WTC11 (cell line): ENCODE results near the gene MADD. TPM values are rescaled to one million over a fixed set of nuclear protein-coding genes. Genes with fewer than 3 reads are reported as not detected.

Experiments used
- ATAC-seq: fragments of 200-7000 bp; cut with Tn5 transposase; 2 replicates; pipeline ENCODE4 v1.10.0; 2021; ENCODE audit warnings: mild to moderate bottlenecking, moderate library complexity
- CTCF ChIA-PET: fragments of 300-600 bp; sonication (Branson Sonifier 250); formaldehyde crosslinking; loops from one replicate; lab custom pipeline; 2021; ENCODE audit warnings: antibody characterized with exemption; lab: Charles Lee
- POLR2A ChIA-PET: fragments of 350-600 bp; sonication (Branson Sonifier 250); formaldehyde crosslinking; loops from one replicate; lab custom pipeline; 2021; ENCODE audit warnings: antibody characterized with exemption; lab: Charles Lee
- DNase-seq: peaks from one replicate; pipeline ENCODE4 v3.0.0; 2021; ENCODE audit warnings: low spot score
- H3K27ac Mint-ChIP-seq: 2 replicates; pipeline ENCODE4 v1.8.0; 2021; ENCODE audit warnings: mixed read lengths
- H3K27me3 Mint-ChIP-seq: 2 replicates; pipeline ENCODE4 v1.8.0; 2021; ENCODE audit warnings: low read depth, mild to moderate bottlenecking, moderate library complexity, mixed read lengths
- H3K36me3 Mint-ChIP-seq: 2 replicates; pipeline ENCODE4 v1.8.0; 2021; ENCODE audit warnings: mixed read lengths
- H3K4me1 Mint-ChIP-seq: 2 replicates; pipeline ENCODE4 v1.8.0; 2022; ENCODE audit warnings: mixed read lengths
- H3K4me3 Mint-ChIP-seq: 2 replicates; pipeline ENCODE4 v1.8.0; 2021; ENCODE audit warnings: mild to moderate bottlenecking, moderate library complexity, mixed read lengths
- H3K9me3 Mint-ChIP-seq: 2 replicates; pipeline ENCODE4 v1.8.0; 2021; ENCODE audit warnings: mixed read lengths
- ATF1 ChIP-seq: sonication (generic); formaldehyde crosslinking; IDR thresholded peaks from 2 replicates; pipeline ENCODE4 v1.8.1; 2023; ENCODE audit warnings: mild to moderate bottlenecking, moderate library complexity, missing genetic modification reagents
- ATF2 ChIP-seq: sonication (generic); formaldehyde crosslinking; IDR thresholded peaks from 2 replicates; pipeline ENCODE4 v1.8.1; 2022; ENCODE audit warnings: low read depth, missing genetic modification reagents, borderline replicate concordance
- CBFB ChIP-seq: sonication (generic); formaldehyde crosslinking; IDR thresholded peaks from 2 replicates; pipeline ENCODE4 v1.8.1; 2022; ENCODE audit warnings: mild to moderate bottlenecking, low read depth, missing genetic modification reagents
- EMX1 ChIP-seq: fragments of 250-450 bp; sonication (Bioruptor Pico); IDR thresholded peaks from 2 replicates; pipeline ENCODE4 v1.8.0; 2021; ENCODE audit warnings: mild to moderate bottlenecking
- HMGA2 ChIP-seq: fragments of 250-450 bp; sonication (Bioruptor Pico); IDR thresholded peaks from 2 replicates; pipeline ENCODE4 v1.4.0; 2021; ENCODE audit warnings: mild to moderate bottlenecking, moderate library complexity
- IRF1 ChIP-seq: sonication (generic); formaldehyde crosslinking; IDR thresholded peaks from 2 replicates; pipeline ENCODE4 v1.8.0; 2023; ENCODE audit warnings: missing genetic modification reagents
- JAZF1 ChIP-seq: fragments of 250-450 bp; sonication (Bioruptor Pico); IDR thresholded peaks from 2 replicates; pipeline ENCODE4 v1.9.0; 2021; ENCODE audit warnings: moderate library complexity, mild to moderate bottlenecking, inconsistent platforms
- MXD4 ChIP-seq: fragments of 250-450 bp; sonication (Bioruptor Pico); IDR thresholded peaks from 2 replicates; pipeline ENCODE4 v1.8.0; 2021; ENCODE audit warnings: mild to moderate bottlenecking, moderate library complexity, borderline replicate concordance
- NR3C1 ChIP-seq: sonication (generic); formaldehyde crosslinking; conservative IDR thresholded peaks from 2 replicates; pipeline ENCODE4 v1.8.1; 2023; ENCODE audit warnings: low read depth, mild to moderate bottlenecking, missing genetic modification reagents
- OVOL2 ChIP-seq: fragments of 250-450 bp; sonication (Bioruptor Pico); IDR thresholded peaks from 2 replicates; pipeline ENCODE4 v1.9.0; 2021; ENCODE audit warnings: mild to moderate bottlenecking, borderline replicate concordance
- PRDM15 ChIP-seq: sonication (generic); formaldehyde crosslinking; IDR thresholded peaks from 2 replicates; pipeline ENCODE4 v1.8.0; 2022; ENCODE audit warnings: missing genetic modification reagents
- PRRX2 ChIP-seq: fragments of 250-450 bp; sonication (Bioruptor Pico); IDR thresholded peaks from 2 replicates; pipeline ENCODE4 v1.8.0; 2021; ENCODE audit warnings: mild to moderate bottlenecking
- SMAD4 ChIP-seq: sonication (generic); formaldehyde crosslinking; IDR thresholded peaks from 2 replicates; pipeline ENCODE4 v1.8.0; 2022; ENCODE audit warnings: mild to moderate bottlenecking, missing genetic modification reagents
- TEAD1 ChIP-seq: sonication (generic); formaldehyde crosslinking; IDR thresholded peaks from 2 replicates; pipeline ENCODE4 v1.8.0; 2022; ENCODE audit warnings: mild to moderate bottlenecking, missing genetic modification reagents
- ZNF138 ChIP-seq: sonication (generic); formaldehyde crosslinking; conservative IDR thresholded peaks from 2 replicates; pipeline ENCODE4 v1.8.1; 2022; ENCODE audit warnings: mild to moderate bottlenecking, moderate library complexity, missing genetic modification reagents
- ZNF317 ChIP-seq: sonication (generic); formaldehyde crosslinking; IDR thresholded peaks from 2 replicates; pipeline ENCODE4 v1.8.1; 2023; ENCODE audit warnings: low read depth, mild to moderate bottlenecking, moderate library complexity, missing genetic modification reagents, borderline replicate concordance
- ZNF532 ChIP-seq: fragments of 250-450 bp; sonication (Bioruptor Pico); IDR thresholded peaks from 2 replicates; pipeline ENCODE4 v1.9.0; 2021; ENCODE audit warnings: mild to moderate bottlenecking, borderline replicate concordance
- ZNF671 ChIP-seq: fragments of 250-450 bp; sonication (Bioruptor Pico); IDR thresholded peaks from 2 replicates; pipeline ENCODE4 v1.8.0; 2021; ENCODE audit warnings: mild to moderate bottlenecking
- total RNA-seq: library from RNA; stranded (reverse); gene quantifications from 3 replicates; pipeline ENCODE4 v1.2.3, GENCODE V29; 2021

Gene MADD
- total RNA-seq, 1 experiment from 2014 or later: 47.5 TPM

GRCh38 chr11:47356129-47356997 is 86.4 kb downstream of the MADD start:
- no peak for TF ChIP-seq HMGA2 (CRISPR knock-in tag)
- no peak for TF ChIP-seq ZNF138 (CRISPR knock-in tag)
- TF ChIP-seq ATF2 (CRISPR knock-in tag): no peak
- no peak for TF ChIP-seq NR3C1 (CRISPR knock-in tag)
- TF ChIP-seq IRF1 (CRISPR knock-in tag): no peak
- no peak for TF ChIP-seq ATF1 (CRISPR knock-in tag)
- TF ChIP-seq ZNF532 (CRISPR knock-in tag): no peak
- no peak for TF ChIP-seq TEAD1
- no peak for TF ChIP-seq ZNF671 (CRISPR knock-in tag)
- TF ChIP-seq MXD4 (CRISPR knock-in tag): no peak
- TF ChIP-seq ZNF317 (CRISPR knock-in tag): no peak
- no peaks in the 10 kb centered on the region for H3K9me3 Mint-ChIP-seq
- no peaks in the 10 kb centered on the region for H3K36me3 Mint-ChIP-seq
- H3K4me3 Mint-ChIP-seq: no peak overlapping the region
- H3K27ac Mint-ChIP-seq: no peak overlapping the region
- POLR2A ChIA-PET: no interaction called here
- H3K4me1 Mint-ChIP-seq: peaks cover 8% of the 10 kb centered on the region
- DNase-seq (no peak), ATAC-seq (no peak)
- CTCF ChIA-PET: no interaction called here
- H3K27me3 Mint-ChIP-seq: no peaks in the 10 kb centered on the region

GRCh38 chr11:47356998-47357329 is 87.0 kb downstream of the MADD start:
- Mint-ChIP-seq H3K4me3 (no peak overlapping the region), H3K4me1 (peaks cover 5% of the 10 kb centered on the region)
- POLR2A ChIA-PET: no interaction called here
- TF ChIP-seq JAZF1 (CRISPR knock-in tag) (no peak), SMAD4 (CRISPR knock-in tag) (no peak)
- TF ChIP-seq, all 79 proteins: peak for 0
- Mint-ChIP-seq H3K9me3 (no peaks in the 10 kb centered on the region), H3K27ac (no peak overlapping the region), H3K27me3 (no peaks in the 10 kb centered on the region), H3K36me3 (no peaks in the 10 kb centered on the region)
- DNase-seq: no peak
- CTCF ChIA-PET: no interaction called here
- ATAC-seq: no peak

- no peak for TF ChIP-seq EMX1 (CRISPR knock-in tag)
- no peak for TF ChIP-seq CBFB
- TF ChIP-seq PRDM15 (CRISPR knock-in tag): 0 out of 2 replicates have a peak, but pooled peaks have one; percentile 12
- TF ChIP-seq OVOL2 (CRISPR knock-in tag): no peak
- no peak for TF ChIP-seq PRRX2 (CRISPR knock-in tag)
- Mint-ChIP-seq H3K36me3 (no peaks in the 10 kb centered on the region), H3K27ac (no peak overlapping the region), H3K4me1 (peaks cover 5% of the 10 kb centered on the region), H3K27me3 (no peaks in the 10 kb centered on the region), H3K4me3 (no peak overlapping the region), H3K9me3 (no peaks in the 10 kb centered on the region)
- ChIA-PET CTCF (no interaction called here), POLR2A (no interaction called here)
- DNase-seq: no peak
- ATAC-seq: no peak
Measured at GRCh38 chr11:47357985-47358730, 88.2 kb downstream of the MADD start.
